Measurements from ENCODE around the gene RGL2. TPM values are rescaled to one million over a fixed set of nuclear protein-coding genes. Genes with fewer than 3 reads are reported as not detected.

Gene RGL2
- total RNA-seq, 4 donors from 2014 or later: 34.4 to 118 (median 36.0) TPM

GRCh38 chr6:33254591-33254990 lies 44.2 kb downstream of the RGL2 start:
- no peaks in the 10 kb centered on the region for H3K4me1 ChIP-seq
- no peaks in the 10 kb centered on the region for H3K9me3 ChIP-seq
- H3K27me3 ChIP-seq: no peaks in the 10 kb centered on the region
- no peak overlapping the region for H3K4me3 ChIP-seq
- H3K27ac ChIP-seq: no peak overlapping the region
- TF ChIP-seq POLR2A (IDR thresholded peaks at IDR 0.05) (no peak), CTCF (IDR thresholded peaks at IDR 0.05) (no peak)
- intact Hi-C loops (cut with DNase I; ENCODE audit: low total_unique reads): no loop called here
- DNase-seq: no peak
- no peaks in the 10 kb centered on the region for H3K36me3 ChIP-seq

GRCh38 chr6:33252759-33253158 lies 46.0 kb downstream of the RGL2 start:
- no peak for TF ChIP-seq POLR2A (IDR thresholded peaks at IDR 0.05)
- TF ChIP-seq CTCF (IDR thresholded peaks at IDR 0.05): no peak
- intact Hi-C loops (cut with DNase I; ENCODE audit: low total_unique reads): no loop called here
- DNase-seq: no peak

GRCh38 chr6:33251395-33252012 lies 47.2 kb downstream of the RGL2 start:
- Histone ChIP-seq H3K36me3 (no peaks in the 10 kb centered on the region), H3K9me3 (no peaks in the 10 kb centered on the region), H3K4me1 (no peaks in the 10 kb centered on the region), H3K27ac (no peak overlapping the region), H3K27me3 (no peaks in the 10 kb centered on the region), H3K4me3 (no peak overlapping the region)
- intact Hi-C loops (cut with DNase I; ENCODE audit: low total_unique reads): no loop called here
- TF ChIP-seq CTCF (IDR thresholded peaks at IDR 0.05) (no peak), POLR2A (IDR thresholded peaks at IDR 0.05) (no peak)
- no peak for DNase-seq

More at GRCh38 chr6:33252759-33253158, 46.0 kb downstream of the RGL2 start:
- H3K9me3 ChIP-seq: no peaks in the 10 kb centered on the region
- H3K27ac ChIP-seq: no peak overlapping the region
- no peaks in the 10 kb centered on the region for H3K27me3 ChIP-seq
- H3K4me3 ChIP-seq: no peak overlapping the region
- H3K4me1 ChIP-seq: no peaks in the 10 kb centered on the region
- no peaks in the 10 kb centered on the region for H3K36me3 ChIP-seq

- H3K36me3 ChIP-seq: no peaks in the 10 kb centered on the region
- no peaks in the 10 kb centered on the region for H3K4me1 ChIP-seq
- peak overlapping the region in 1 of 2 donors; percentile 92 for H3K27ac ChIP-seq
- DNase-seq: no peak
- intact Hi-C loops (cut with DNase I; ENCODE audit: low total_unique reads): no loop called here
- no peak overlapping the region for H3K4me3 ChIP-seq
- H3K9me3 ChIP-seq: no peaks in the 10 kb centered on the region
- no peak for TF ChIP-seq CTCF (IDR thresholded peaks at IDR 0.05)
- no peak for TF ChIP-seq POLR2A (IDR thresholded peaks at IDR 0.05)
- no peaks in the 10 kb centered on the region for H3K27me3 ChIP-seq
These were observed 48.0 kb downstream of the RGL2 start for GRCh38 chr6:33250731-33251130.

GRCh38 chr6:33249732-33250630 lies 48.8 kb downstream of the RGL2 start:
- DNase-seq: peak; percentile 26 to 27
- no peaks in the 10 kb centered on the region for H3K4me1 ChIP-seq
- H3K9me3 ChIP-seq: no peaks in the 10 kb centered on the region
- peak overlapping the region; percentile 49 to 66 for H3K4me3 ChIP-seq
- no peaks in the 10 kb centered on the region for H3K27me3 ChIP-seq
- H3K36me3 ChIP-seq: no peaks in the 10 kb centered on the region
- peak overlapping the region; percentile 92 to 95 for H3K27ac ChIP-seq
- intact Hi-C loops (cut with DNase I; ENCODE audit: low total_unique reads): loop anchor here (5.0 kb wide), 1 partner anchor 88 kb away; no protein-coding TSS in a partner anchor
- TF ChIP-seq POLR2A (IDR thresholded peaks at IDR 0.05) (no peak), CTCF (IDR thresholded peaks at IDR 0.05) (no peak)

Data from uterus (tissue), 4 donors.